H1 (cell line): ENCODE measurements around the gene APOBEC3F. TPM values are rescaled to one million over a fixed set of nuclear protein-coding genes. Genes with fewer than 3 reads are reported as not detected.
"Not testable (repeated sequence)": the region's sequence is repeated elsewhere in the genome, so short reads cannot be mapped to it uniquely, and the experiment has no call there.

Source experiments
- CTCF ChIA-PET: fragments of 300-600 bp; sonication (Branson Sonifier 250); formaldehyde crosslinking; loops from one replicate; lab custom pipeline; 2021; ENCODE audit not compliant: partially characterized antibody; lab: Charles Lee
- POLR2A ChIA-PET: fragments of 300-600 bp; sonication (Branson Sonifier 250); formaldehyde crosslinking; loops from one replicate; lab custom pipeline; 2021; ENCODE audit warnings: inconsistent platforms; ENCODE audit not compliant: partially characterized antibody; lab: Charles Lee
- DNase-seq, 2 experiments: peaks; one replicate each; pipeline versions ENCODE4 v3.0.0 to v3.0.0-alpha.2; 2010 to 2022; ENCODE audit warnings: low spot score in 2 of 2, low read depth in 1 of 2, mixed read lengths in 1 of 2
- FAIRE-seq: peaks from 2 replicates; lab custom pipeline; 2011; peaks lifted over from hg19 to GRCh38; lab: Jason Lieb, UNC
- H2AFZ ChIP-seq: 2 replicates; pipeline ENCODE4 v1.8.1; 2012; ENCODE audit warnings: low read length, inconsistent platforms
- H2AK5ac ChIP-seq: 2 replicates; pipeline ENCODE4 v1.6.1; 2013; ENCODE audit warnings: low read depth, low read length
- H2BK120ac ChIP-seq: replicated peaks from 2 replicates; pipeline ENCODE3; 2013; ENCODE audit warnings: low read depth, low read length, inconsistent platforms
- H2BK12ac ChIP-seq: 2 replicates; pipeline ENCODE4 v1.6.1; 2013; ENCODE audit warnings: low read depth, low read length
- H2BK15ac ChIP-seq: 2 replicates; pipeline ENCODE4 v1.6.1; 2013; ENCODE audit warnings: low read length
- H2BK20ac ChIP-seq: 2 replicates; pipeline ENCODE4 v1.6.1; 2013; ENCODE audit warnings: low read length
- H2BK5ac ChIP-seq: 2 replicates; pipeline ENCODE4 v1.6.1; 2013; ENCODE audit warnings: low read depth, low read length
- H3K14ac ChIP-seq: 2 replicates; pipeline ENCODE4 v1.6.1; 2013; ENCODE audit warnings: inconsistent platforms; ENCODE audit not compliant: insufficient read length
- H3K18ac ChIP-seq: 2 replicates; pipeline ENCODE4 v1.6.1; 2013; ENCODE audit warnings: low read length; ENCODE audit errors: extremely low read depth
- H3K23ac ChIP-seq: 2 replicates; pipeline ENCODE4 v1.6.1; 2013; ENCODE audit warnings: inconsistent platforms; ENCODE audit not compliant: insufficient read length
- H3K23me2 ChIP-seq: 2 replicates; pipeline ENCODE4 v1.6.1; 2013; ENCODE audit warnings: low read depth, low read length
- H3K27ac ChIP-seq: 2 replicates; pipeline ENCODE4 v1.6.1; 2011; ENCODE audit warnings: low read depth, low read length, inconsistent platforms
- H3K27me3 ChIP-seq, 4 experiments: replicated peaks in 1 of 4; 1 replicate in 1 of 4; 2 replicates in 3 of 4; pipeline versions ENCODE4 v1.6.1 to v1.8.1; 2011 to 2013; ENCODE audit warnings: low read length in 3 of 4, mild to moderate bottlenecking in 3 of 4, inconsistent platforms in 2 of 4, mixed read lengths in 2 of 4, moderate library complexity in 1 of 4; ENCODE audit not compliant: control insufficient read depth in 3 of 4, insufficient read depth in 3 of 4; ENCODE audit errors: extremely low read depth in 1 of 4
- H3K36me3 ChIP-seq, 4 experiments: 2 replicates each; pipeline versions ENCODE4 v1.6.1 to v1.8.1; 2011 to 2013; ENCODE audit warnings: mild to moderate bottlenecking in 4 of 4, low read length in 3 of 4, moderate library complexity in 2 of 4, control low read depth in 1 of 4, inconsistent platforms in 1 of 4; ENCODE audit not compliant: insufficient read depth in 4 of 4, control insufficient read depth in 2 of 4
- H3K4ac ChIP-seq: replicated peaks from 2 replicates; pipeline ENCODE3; 2013; ENCODE audit warnings: low read length, low read depth, mixed read lengths, inconsistent platforms; ENCODE audit not compliant: insufficient read length
- H3K4me1 ChIP-seq, 4 experiments: replicated peaks in 1 of 4; 1 replicate in 1 of 4; 2 replicates in 3 of 4; pipeline versions ENCODE4 v1.6.1 to v1.8.1; 2011 to 2013; ENCODE audit warnings: low read length in 3 of 4, inconsistent platforms in 2 of 4, mixed read lengths in 1 of 4; ENCODE audit not compliant: insufficient read depth in 4 of 4, control insufficient read depth in 3 of 4
- H3K4me2 ChIP-seq, 2 experiments: 2 replicates each; pipeline versions ENCODE4 v1.6.1 to v1.8.1; 2011 to 2013; ENCODE audit warnings: low read depth in 2 of 2, low read length in 2 of 2, control low read depth in 1 of 2, inconsistent platforms in 1 of 2, mild to moderate bottlenecking in 1 of 2; ENCODE audit not compliant: insufficient read depth in 1 of 2
- H3K4me3 ChIP-seq, 4 experiments: fragments of 200-600, 300-600 bp in 1 of 4; sonication (generic), shearing (Covaris generic), sonication (Bioruptor Twin) in 1 of 4; 2 replicates each; pipeline versions ENCODE4 v1.5.1 to v1.8.1; 2011 to 2016; ENCODE audit warnings: low read length in 4 of 4, low read depth in 3 of 4, control low read depth in 2 of 4, inconsistent platforms in 2 of 4, mild to moderate bottlenecking in 2 of 4, mixed read lengths in 1 of 4, moderate library complexity in 1 of 4; ENCODE audit not compliant: insufficient read depth in 2 of 4; ENCODE audit errors: extremely low read depth in 1 of 4
- H3K56ac ChIP-seq: replicated peaks from 2 replicates; pipeline ENCODE3; 2013; ENCODE audit warnings: low read depth, mild to moderate bottlenecking, mixed read lengths, low read length, inconsistent platforms; ENCODE audit not compliant: insufficient read length
- H3K79me1 ChIP-seq: 2 replicates; pipeline ENCODE4 v1.6.1; 2013; ENCODE audit warnings: low read depth, low read length, control low read depth
- H3K79me2 ChIP-seq, 2 experiments: 2 replicates each; pipeline versions ENCODE4 v1.6.1 to v1.8.1; 2012 to 2013; ENCODE audit warnings: low read length in 2 of 2, mild to moderate bottlenecking in 2 of 2, inconsistent platforms in 1 of 2; ENCODE audit not compliant: insufficient read depth in 2 of 2, control insufficient read depth in 1 of 2
- H3K9ac ChIP-seq, 4 experiments: replicated peaks in 1 of 4; 1 replicate in 1 of 4; 2 replicates in 3 of 4; pipeline versions ENCODE4 v1.6.1 to v1.8.1; 2011 to 2013; ENCODE audit warnings: low read depth in 3 of 4, low read length in 3 of 4, control low read depth in 2 of 4, mild to moderate bottlenecking in 2 of 4, moderate library complexity in 2 of 4, inconsistent platforms in 1 of 4; ENCODE audit errors: extremely low read depth in 1 of 4
- H3K9me3 ChIP-seq, 2 experiments: 2 replicates each; pipeline versions ENCODE4 v1.6.1 to v1.8.1; 2012 to 2013; ENCODE audit warnings: mild to moderate bottlenecking in 2 of 2, moderate library complexity in 2 of 2, control low read depth in 1 of 2, inconsistent platforms in 1 of 2, low read depth in 1 of 2, low read length in 1 of 2, mixed read lengths in 1 of 2; ENCODE audit not compliant: insufficient read depth in 2 of 2
- H4K20me1 ChIP-seq, 2 experiments: replicated peaks in 1 of 2; 2 replicates each; pipeline versions ENCODE3 to v1.8.1; 2011 to 2013; ENCODE audit warnings: inconsistent platforms in 2 of 2, low read length in 2 of 2, mild to moderate bottlenecking in 1 of 2; ENCODE audit not compliant: insufficient read depth in 2 of 2, control insufficient read depth in 1 of 2
- H4K5ac ChIP-seq: 2 replicates; pipeline ENCODE4 v1.6.1; 2013; ENCODE audit warnings: low read length, low read depth, mixed read lengths, inconsistent platforms; ENCODE audit not compliant: insufficient read length
- H4K8ac ChIP-seq: 2 replicates; pipeline ENCODE4 v1.8.0; 2013; ENCODE audit warnings: mild to moderate bottlenecking, moderate library complexity, low read length, inconsistent platforms; ENCODE audit not compliant: insufficient read depth; ENCODE audit errors: extremely low read depth
- H4K91ac ChIP-seq: replicated peaks from 2 replicates; pipeline ENCODE3; 2013; ENCODE audit warnings: low read length, mixed read lengths, inconsistent platforms; ENCODE audit not compliant: insufficient read length
- whole genome bisulfite sequencing, 2 experiments: shearing (Covaris generic) in 1 of 2; methylation state at CpG; one replicate each; pipeline versions ENCODE4 v1.1.6 to v1.1.7; 2013 to 2015; ENCODE audit warnings: low lambda C conversion rate in 2 of 2, mixed read lengths in 2 of 2, inconsistent platforms in 1 of 2, low coverage in 1 of 2, missing lambda C conversion rate in 1 of 2; ENCODE audit not compliant: insufficient replicate concordance in 2 of 2, insufficient coverage in 1 of 2, insufficient read length in 1 of 2; ENCODE audit errors: extremely low coverage in 1 of 2, missing lambda C conversion rate in 1 of 2; 5-methylcytosine and 5-hydroxymethylcytosine counted together
- polyA plus RNA-seq, 7 experiments: library from polyadenylated mRNA; depleted of rRNA in 3 of 7; stranded (reverse) in 5 of 7; unstranded in 2 of 7; fragments of >200 nt in 5 of 7; fragments of 200-250 nt in 2 of 7; gene quantifications; 1 replicate in 5 of 7; 2 replicates in 1 of 7; 4 replicates in 1 of 7; pipeline versions ENCODE4 v1.2.1 to v1.2.3, GENCODE V29; 2011 to 2013; ENCODE audit warnings: missing spikeins in 2 of 7, mixed read lengths in 2 of 7
- total RNA-seq: library from RNA; stranded (reverse); fragmentation: NEBNext Ultra II Directional; extraction: Animal tissue kit (Norgen Biotek cat#: 25700); gene quantifications from 2 replicates; pipeline ENCODE4 v1.2.1, GENCODE V29; 2021

Gene APOBEC3F
- total and polyA plus RNA-seq, 2 of the 8 experiments (the other 6 are each of a cell fraction or from before 2014, with no cell fraction given), result 4.0 to 7.3 TPM

DNA sequence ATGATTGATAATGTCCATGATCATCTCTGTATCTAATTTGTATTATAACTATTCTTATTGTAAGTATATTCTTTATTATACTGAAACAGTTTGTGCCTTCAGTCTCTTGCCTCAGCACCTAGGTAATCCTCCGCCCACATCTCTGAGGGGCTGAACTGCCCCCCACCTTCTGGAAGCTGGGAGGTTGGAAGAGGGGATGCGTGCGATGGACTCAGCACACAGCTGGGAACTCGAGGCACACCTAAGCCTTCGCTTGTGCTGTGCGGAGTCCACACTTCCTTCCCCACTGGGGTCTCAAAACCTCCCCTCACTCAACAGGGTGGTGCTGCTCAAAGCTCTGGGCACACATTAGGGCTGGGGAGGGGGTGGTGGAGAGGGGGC is 27.1 kb upstream of the APOBEC3F start:
- H3K9me3 ChIP-seq, H3K27me3 ChIP-seq, H3K14ac ChIP-seq, H3K23ac ChIP-seq, H4K20me1 ChIP-seq, H3K56ac ChIP-seq, FAIRE-seq, H3K36me3 ChIP-seq, H3K23me2 ChIP-seq, H4K91ac ChIP-seq, H2AK5ac ChIP-seq, H3K9ac ChIP-seq, DNase-seq, H4K5ac ChIP-seq, H3K79me2 ChIP-seq, H3K4ac ChIP-seq, H4K8ac ChIP-seq, H3K27ac ChIP-seq, H3K79me1 ChIP-seq, H2BK120ac ChIP-seq: not testable (repeated sequence)
- peak overlapping the region; percentile 86; the same call in 1 of the 2 replicates for H2BK20ac ChIP-seq
- H2BK15ac ChIP-seq, result 0 out of 2 replicates have a peak overlapping the region, but pooled peaks have one; percentile 72
- H2BK5ac ChIP-seq, result peak overlapping the region; percentile 92; the same call in 1 of the 2 replicates
- H3K4me1 ChIP-seq, result peaks cover 2 to 29% (median 17%) of the 10 kb centered on the region in 4 experiments
- WGBS, 2 experiments, result 84% methylated on average over 6 of the region's 6 CpGs; no CpG with 5 or more reads in 1 of the 2 experiments
- H2AFZ ChIP-seq, result peak overlapping the region; percentile 29; the same call in 1 of the 2 replicates
- peak overlapping the region; percentile 93 for H3K18ac ChIP-seq
- H3K4me2 ChIP-seq, result peak overlapping the region in 1 of 2 experiments; percentile 53; a peak in 2 of 4 replicates
- peak overlapping the region in 1 of 4 experiments; percentile 48; a peak in 1 of 8 replicates for H3K4me3 ChIP-seq
- ChIA-PET CTCF (interaction anchor here (0.9 to 1.5 kb wide), 6 partner anchors 27 to 285 kb away, joined by 3 to 4 read pairs (median 3); no protein-coding TSS in a partner anchor), POLR2A (interaction anchor here (1.6 to 2.7 kb wide), 2 partner anchors 9 to 306 kb away, joined by 3 to 12 read pairs; partner anchors contain the start of gene RPL3)
- peak overlapping the region; percentile 95; the same call in 1 of the 2 replicates for H2BK12ac ChIP-seq
